ENCODE results near the gene FAM163B. TPM values are rescaled to one million over a fixed set of nuclear protein-coding genes. Genes with fewer than 3 reads are reported as not detected.
A peak's percentile ranks its signal among the peaks of the same experiment; 100 is the strongest.

FAM163B gene
- polyA plus RNA-seq: not detected

DNA sequence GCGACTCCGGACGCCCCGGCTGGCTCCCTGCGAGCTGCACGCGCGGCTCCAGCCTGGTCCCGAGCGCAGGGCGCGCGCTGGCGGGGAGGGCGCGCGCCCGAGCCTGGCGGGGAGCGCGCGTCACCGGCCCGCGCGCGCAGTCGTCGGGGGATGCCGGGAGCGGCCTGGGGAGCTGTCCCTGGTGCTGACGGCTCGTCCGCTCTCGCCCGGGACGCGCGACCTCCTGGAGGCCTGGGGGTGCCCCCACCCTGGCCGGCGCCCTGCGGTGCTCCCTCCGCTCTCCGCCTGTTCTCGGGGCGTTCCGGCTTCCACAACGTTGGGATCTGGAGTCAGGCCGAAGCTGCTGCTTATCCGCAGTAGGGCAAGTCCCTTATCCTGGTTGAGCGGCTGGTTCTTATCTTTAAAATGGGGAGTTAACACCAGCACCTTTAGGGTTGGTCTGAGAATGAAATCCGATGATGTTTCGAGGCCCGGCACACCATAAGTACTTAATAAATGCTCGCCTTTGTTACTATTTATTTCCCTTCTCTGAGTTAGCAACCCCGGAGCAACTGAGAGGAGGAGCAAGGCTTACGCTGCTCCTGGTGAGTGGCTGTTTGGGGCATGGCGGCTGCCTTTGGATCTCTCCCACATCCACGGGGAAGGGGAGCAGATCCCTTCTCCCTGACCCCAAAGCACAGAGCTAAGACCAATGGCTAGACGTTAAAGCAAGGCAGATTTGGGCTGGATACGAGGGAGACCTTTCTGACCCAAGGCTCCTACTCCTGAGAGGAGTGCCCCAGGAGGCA is at the start of gene FAM163B:
TSS of gene FAM163B (minus strand) at position 79 of the 788 bp plus-strand sequence. CDS start 29,166 bp downstream, outside the sequence.
- Mint-ChIP-seq H3K27me3 (ENCODE audit: low read depth in 3 of 3) (peaks cover 7 to 24% (median 12%) of the 10 kb centered on the region in 3 donors), H3K9me3 (no peaks in the 10 kb centered on the region)
- DNase-seq: peak in 2 of 3 donors; percentile 13 to 34

DNA sequence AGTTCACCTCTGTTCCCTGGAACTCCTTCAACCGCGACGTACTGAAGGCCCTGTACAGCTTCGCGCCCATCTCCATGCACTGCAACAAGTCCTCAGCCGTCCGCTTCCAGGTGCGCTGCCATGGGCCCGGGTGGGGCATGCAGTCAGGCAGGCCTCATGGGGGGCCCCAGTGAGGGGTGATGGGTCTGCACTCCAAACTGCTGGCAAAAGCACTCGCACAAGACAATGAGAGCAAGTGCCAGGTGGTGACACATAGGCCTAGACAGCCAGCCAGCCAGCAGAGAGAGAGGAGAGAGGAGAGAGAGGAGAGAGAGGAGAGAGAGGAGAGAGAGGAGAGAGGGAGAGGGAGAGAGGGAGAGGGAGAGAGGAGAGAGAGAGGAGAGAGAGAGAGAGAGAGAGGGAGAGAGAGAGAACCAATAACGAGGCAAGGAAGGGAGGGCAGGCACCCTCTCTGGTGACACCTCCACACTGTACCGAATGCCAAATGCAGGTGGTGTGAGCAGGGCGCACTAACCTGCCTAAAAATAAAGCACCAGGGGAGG is 48.0 kb upstream of the FAM163B start:
- no peaks in the 10 kb centered on the region for H3K36me3 Mint-ChIP-seq
- no peaks in the 10 kb centered on the region for H3K4me1 Mint-ChIP-seq
- H3K27me3 Mint-ChIP-seq (ENCODE audit: low read depth in 3 of 3): peaks cover 8 to 15% (median 14%) of the 10 kb centered on the region in 3 donors
- peaks cover 0 to 2% (median 0%) of the 10 kb centered on the region in 6 donors for H3K9me3 Mint-ChIP-seq
- no peak overlapping the region for H3K4me3 Mint-ChIP-seq
- no peak overlapping the region for H3K27ac Mint-ChIP-seq
- DNase-seq: no peak

More for the DNA sequence above, at the start of gene FAM163B:
- Mint-ChIP-seq H3K36me3 (no peaks in the 10 kb centered on the region), H3K4me1 (peaks cover 0 to 2% of the 10 kb centered on the region in 2 donors), H3K4me3 (peak within 1 kb of the TSS in 2 of 5 donors; percentile 7 to 30), H3K27ac (no peak within 1 kb of the TSS)

DNA sequence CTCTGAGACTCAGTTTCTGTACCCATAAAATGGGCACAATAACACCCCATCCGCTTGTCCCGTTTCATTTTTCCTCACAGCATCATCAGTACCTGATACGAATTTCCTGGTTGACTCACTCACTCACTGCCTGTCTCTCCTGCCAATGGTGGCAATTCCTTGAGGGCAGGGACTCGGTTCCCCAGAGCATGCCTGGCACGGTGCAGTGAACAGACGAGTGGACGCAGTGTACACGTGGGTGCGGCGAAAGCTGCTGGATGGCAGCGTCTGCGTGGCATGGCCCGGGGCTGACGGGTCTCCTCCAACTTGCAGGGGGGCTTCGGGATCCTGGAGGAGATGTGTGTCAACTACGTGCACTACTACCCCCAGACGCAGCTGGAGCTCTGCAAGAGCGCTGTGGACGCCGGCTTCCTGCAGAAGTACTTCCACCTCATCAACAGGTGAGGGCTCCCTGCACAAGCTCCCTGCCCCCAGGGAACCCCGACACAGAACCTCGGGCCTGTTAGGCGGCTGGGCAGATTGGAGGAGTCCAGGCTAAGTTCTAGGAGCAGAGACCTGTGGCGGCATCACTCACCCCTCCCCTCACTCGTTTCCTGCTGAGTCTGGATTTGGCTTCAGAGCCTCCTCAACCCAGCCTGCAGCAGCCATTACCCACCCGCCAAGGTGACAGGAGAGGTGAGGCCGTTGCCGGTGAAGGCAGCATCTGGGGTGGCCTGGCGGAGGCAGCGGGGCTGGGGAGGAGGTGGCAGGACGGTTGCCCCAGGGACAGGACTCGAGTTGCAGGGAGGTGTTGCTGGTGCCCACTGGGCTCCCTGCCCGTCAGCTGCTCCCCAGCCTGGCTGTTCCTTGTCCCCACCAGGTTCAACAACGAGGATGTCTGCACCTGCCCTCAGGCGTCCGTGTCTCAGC is 47.3 kb upstream of the FAM163B start:
- Mint-ChIP-seq H3K36me3 (no peaks in the 10 kb centered on the region), H3K27ac (no peak overlapping the region), H3K4me1 (no peaks in the 10 kb centered on the region), H3K27me3 (ENCODE audit: low read depth in 3 of 3) (peaks cover 8 to 15% (median 14%) of the 10 kb centered on the region in 3 donors), H3K4me3 (no peak overlapping the region), H3K9me3 (peaks cover 0 to 2% (median 0%) of the 10 kb centered on the region in 6 donors)
- no peak for DNase-seq

DNA sequence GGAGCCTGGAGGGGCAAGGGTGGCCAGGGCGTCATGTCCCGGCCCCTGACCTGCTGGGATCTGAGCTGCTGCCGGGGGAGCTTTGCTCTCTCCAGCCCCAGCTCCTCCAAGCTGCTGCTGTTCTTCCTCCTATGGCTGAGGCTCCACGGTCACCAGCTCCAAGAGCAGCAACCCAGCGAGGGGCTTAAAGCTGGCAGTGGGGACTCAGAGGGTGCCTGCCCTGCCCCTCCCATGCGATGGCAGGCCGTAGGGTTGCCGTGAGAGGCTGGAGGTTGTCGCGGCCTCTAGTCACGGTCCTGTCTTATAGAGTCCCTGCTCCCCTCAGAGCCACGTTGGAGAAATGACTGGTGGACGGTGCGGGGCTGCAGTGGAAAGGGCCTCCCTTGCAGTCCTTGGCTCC is 46.5 kb upstream of the FAM163B start:
- Mint-ChIP-seq H3K27ac (no peak overlapping the region), H3K36me3 (no peaks in the 10 kb centered on the region), H3K9me3 (peaks cover 0 to 2% (median 0%) of the 10 kb centered on the region in 6 donors), H3K27me3 (ENCODE audit: low read depth in 3 of 3) (peaks cover 8 to 15% (median 14%) of the 10 kb centered on the region in 3 donors), H3K4me3 (no peak overlapping the region), H3K4me1 (no peaks in the 10 kb centered on the region)
- DNase-seq: no peak

DNA sequence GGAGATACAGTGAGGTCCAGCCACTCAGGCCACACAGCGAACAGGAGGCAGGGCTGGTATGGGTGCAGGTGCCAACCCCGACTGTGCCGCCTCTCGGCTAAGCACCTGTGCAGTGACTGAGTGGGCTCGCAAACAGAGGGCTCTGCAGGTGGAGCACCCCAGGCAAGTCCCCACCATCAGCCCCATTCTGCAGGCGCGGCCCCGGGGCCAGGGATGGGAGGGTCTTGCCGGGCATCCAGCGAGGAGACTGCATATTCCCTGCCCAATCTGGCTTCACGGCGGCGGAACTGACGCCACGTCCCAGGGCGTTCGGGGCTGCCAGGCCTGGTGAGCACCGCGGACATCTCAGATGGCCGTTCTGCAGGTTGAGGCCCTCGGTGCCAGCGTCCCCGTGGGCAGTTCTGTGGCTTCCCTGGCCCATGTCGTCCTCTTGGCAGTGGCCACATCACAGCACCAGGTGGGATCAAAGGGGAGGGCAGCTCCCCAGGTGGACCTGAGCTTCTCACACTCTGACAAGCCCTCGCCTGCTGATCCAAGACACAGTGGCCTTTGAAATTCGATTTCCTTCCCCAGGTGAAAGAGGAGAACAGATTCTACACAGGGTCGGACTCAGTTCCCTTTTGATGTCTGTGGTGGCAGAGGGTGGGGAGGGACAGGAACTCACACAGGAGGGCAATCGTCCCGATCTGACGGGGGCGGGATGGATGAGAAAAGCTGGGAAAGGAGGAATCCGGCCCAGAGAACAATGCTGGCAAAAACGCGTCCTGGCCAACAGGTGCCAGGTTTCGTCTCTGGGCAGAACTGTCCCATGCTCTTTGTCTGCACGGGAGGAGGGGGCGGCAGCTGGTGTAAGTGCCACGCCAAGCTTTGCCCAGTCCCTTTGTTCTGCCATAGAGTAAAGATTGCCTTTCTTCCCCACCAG is 45.8 kb upstream of the FAM163B start:
- H3K4me1 Mint-ChIP-seq: no peaks in the 10 kb centered on the region
- no peak for DNase-seq
- H3K27me3 Mint-ChIP-seq (ENCODE audit: low read depth in 3 of 3): peaks cover 8 to 16% (median 13%) of the 10 kb centered on the region in 3 donors
- no peak overlapping the region for H3K27ac Mint-ChIP-seq
- no peaks in the 10 kb centered on the region for H3K36me3 Mint-ChIP-seq
- H3K9me3 Mint-ChIP-seq: peaks cover 0 to 2% (median 0%) of the 10 kb centered on the region in 6 donors
- H3K4me3 Mint-ChIP-seq: no peak overlapping the region

DNA sequence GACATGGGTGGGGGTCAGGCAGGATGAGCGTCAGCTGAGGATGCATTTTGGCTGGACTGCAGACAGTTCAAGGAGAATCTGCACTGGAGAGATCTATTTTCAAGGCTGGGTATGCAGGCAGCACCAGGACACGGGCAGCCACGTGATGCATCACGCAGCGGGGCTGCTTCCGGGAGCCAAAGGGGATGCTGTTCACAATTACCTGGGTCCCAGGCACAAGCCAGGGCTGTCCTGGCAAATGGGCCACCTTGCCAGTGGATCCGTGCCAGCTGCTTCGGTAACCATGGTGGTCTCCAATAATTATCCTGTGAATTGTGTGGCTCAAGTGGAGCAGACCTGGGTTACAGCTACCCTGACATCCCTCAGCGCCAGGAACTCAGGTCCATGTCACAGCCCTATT is 44.4 kb upstream of the FAM163B start:
- Mint-ChIP-seq H3K36me3 (no peaks in the 10 kb centered on the region), H3K27ac (no peak overlapping the region), H3K9me3 (peaks cover 0 to 2% (median 0%) of the 10 kb centered on the region in 6 donors), H3K27me3 (ENCODE audit: low read depth in 3 of 3) (peaks cover 8 to 15% (median 10%) of the 10 kb centered on the region in 3 donors), H3K4me3 (no peak overlapping the region), H3K4me1 (no peaks in the 10 kb centered on the region)
- DNase-seq: no peak

DNA sequence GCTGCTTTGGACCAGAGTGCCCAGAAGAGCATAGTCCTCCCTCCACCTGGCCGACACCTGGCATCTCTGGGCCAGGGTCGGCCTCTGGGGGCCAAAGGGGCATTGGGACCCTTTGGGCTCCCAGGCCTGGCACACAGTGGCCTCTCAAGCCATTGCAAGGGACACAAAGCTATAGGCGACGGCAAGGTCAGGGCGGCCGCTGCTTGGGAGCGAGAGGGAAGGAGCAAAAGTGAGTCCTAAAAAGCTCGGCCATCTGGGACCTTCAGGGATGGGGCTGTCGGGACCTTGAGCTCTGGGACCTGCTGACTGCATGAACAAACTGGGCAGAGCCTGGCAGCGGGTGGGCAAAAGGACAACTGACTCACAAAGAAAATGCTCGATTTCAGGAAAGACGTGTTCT is 40.8 kb upstream of the FAM163B start:
- Mint-ChIP-seq H3K9me3 (peaks cover 0 to 4% (median 0%) of the 10 kb centered on the region in 6 donors), H3K4me3 (no peak overlapping the region), H3K36me3 (no peaks in the 10 kb centered on the region), H3K27me3 (ENCODE audit: low read depth in 3 of 3) (peaks cover 6 to 10% (median 9%) of the 10 kb centered on the region in 3 donors), H3K27ac (no peak overlapping the region), H3K4me1 (no peaks in the 10 kb centered on the region)
- DNase-seq: no peak

DNA sequence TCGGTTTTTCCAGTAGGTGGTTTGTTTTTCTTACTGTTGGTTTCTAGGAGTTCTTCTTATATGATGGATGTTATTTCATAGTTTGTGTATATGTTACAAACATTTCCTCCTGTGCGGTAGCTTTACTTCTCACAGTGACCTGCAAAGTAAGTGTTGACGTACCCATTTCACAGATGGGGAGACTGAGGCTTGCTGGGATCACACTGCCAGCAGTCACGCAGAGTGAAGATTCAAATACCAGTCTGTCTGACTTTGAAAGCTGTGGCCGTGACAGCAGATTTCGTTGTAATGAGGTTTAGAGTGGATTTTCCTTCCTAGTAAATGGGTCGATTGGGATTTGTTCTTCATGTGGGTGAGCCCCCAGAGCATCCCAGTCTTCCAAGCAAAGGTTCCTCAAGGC is 40.0 kb upstream of the FAM163B start:
- H3K4me3 Mint-ChIP-seq: no peak overlapping the region
- H3K4me1 Mint-ChIP-seq: no peaks in the 10 kb centered on the region
- DNase-seq: no peak
- no peak overlapping the region for H3K27ac Mint-ChIP-seq
- H3K9me3 Mint-ChIP-seq: peaks cover 0 to 4% (median 0%) of the 10 kb centered on the region in 6 donors
- H3K27me3 Mint-ChIP-seq (ENCODE audit: low read depth in 3 of 3): peaks cover 6 to 8% (median 7%) of the 10 kb centered on the region in 3 donors
- H3K36me3 Mint-ChIP-seq: no peaks in the 10 kb centered on the region

DNA sequence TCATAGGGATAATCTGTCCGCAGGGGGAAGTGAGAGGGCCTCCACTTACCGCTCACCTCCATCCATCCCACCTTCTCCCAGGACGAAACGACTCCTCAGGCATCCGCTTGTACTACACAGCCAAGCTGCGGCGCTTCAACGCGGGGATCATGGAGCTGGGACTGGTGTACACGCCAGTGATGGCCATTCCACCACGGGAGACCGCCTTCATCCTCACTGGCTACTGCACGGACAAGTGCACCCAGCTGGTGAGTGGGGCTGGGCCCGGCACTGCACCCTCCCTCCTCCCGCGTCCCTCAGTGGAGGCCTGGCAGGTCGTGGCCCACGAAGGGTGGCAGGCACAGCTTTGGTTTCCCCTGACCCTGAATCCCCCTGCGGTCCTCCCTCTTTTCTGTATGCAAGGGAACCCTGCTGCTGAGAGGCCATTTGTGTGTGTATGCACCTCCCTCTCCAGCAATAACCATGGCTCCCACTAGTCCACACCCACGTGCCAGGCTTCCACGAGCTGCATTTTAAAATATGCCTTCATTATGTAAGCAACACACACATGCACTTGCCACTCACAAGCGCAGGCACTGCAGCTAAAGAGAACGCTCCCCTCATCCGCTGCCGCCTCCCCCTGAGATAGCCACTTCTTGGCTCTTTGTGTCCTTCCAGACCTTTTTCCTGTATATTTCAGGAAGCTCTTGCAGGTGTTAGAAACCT is 38.7 kb upstream of the FAM163B start:
- Mint-ChIP-seq H3K4me3 (no peak overlapping the region), H3K36me3 (no peaks in the 10 kb centered on the region), H3K27me3 (ENCODE audit: low read depth in 3 of 3) (peaks cover 4 to 7% (median 7%) of the 10 kb centered on the region in 3 donors), H3K9me3 (peaks cover 0 to 2% (median 0%) of the 10 kb centered on the region in 6 donors), H3K4me1 (no peaks in the 10 kb centered on the region), H3K27ac (no peak overlapping the region)
- DNase-seq: no peak

DNA sequence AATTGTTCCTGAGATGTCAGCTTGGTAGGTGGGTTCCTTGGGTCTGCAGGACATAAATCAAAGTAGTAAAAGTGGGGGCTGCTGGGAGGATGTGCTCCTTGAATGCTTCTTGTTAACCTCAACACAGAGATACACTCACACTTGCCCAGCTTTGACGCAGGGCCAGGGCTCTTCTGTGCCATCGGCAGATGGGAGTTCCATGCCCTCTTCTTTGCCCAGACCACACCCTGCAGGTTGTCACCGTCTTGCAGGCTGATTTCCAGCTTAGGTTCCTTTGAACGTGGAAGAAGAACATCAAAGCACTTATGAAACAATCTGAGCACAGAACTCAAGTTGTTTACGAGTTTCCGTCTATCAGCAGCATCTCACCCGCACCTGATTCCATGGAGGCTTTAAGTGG is 38.0 kb upstream of the FAM163B start:
- DNase-seq: no peak
- Mint-ChIP-seq H3K9me3 (peaks cover 0 to 2% (median 0%) of the 10 kb centered on the region in 6 donors), H3K27ac (no peak overlapping the region), H3K27me3 (ENCODE audit: low read depth in 3 of 3) (peaks cover 4 to 7% (median 7%) of the 10 kb centered on the region in 3 donors), H3K4me1 (no peaks in the 10 kb centered on the region), H3K4me3 (no peak overlapping the region), H3K36me3 (no peaks in the 10 kb centered on the region)

DNA sequence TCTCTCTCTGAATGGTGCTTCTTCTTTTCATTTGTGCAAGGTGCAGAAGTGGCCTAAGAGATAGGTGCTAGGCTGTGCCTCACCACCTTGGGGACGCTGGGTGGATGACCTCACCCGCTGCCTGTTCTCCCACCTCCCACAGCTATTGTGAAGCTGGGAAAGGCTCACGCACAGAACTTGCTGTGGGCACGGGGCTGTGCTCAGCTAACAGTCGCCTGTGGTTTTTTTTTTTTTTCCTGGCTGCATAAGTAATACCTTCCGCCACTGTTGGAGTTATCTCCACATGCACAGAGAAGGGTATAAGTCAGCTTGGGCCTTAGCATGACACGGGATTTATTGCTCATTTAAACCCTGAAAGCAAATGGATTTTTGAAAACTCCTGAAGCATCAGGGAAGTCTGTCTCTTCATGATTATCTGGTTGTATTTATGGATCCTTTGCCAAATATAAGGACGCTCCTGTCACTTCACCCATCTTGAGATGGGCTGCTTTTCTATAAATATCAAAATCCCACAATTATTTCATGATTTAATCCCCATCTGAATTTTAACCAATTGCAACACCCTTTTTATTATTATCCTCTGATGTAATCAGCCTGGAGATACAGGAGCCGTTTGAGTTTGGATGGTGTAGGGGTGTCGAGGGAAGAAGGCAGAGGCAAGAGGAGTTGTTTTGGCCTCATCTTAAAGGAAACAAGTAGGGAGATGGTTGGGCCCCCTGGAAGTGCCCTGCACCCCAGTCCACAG is 36.0 kb upstream of the FAM163B start:
- H3K4me3 Mint-ChIP-seq: no peak overlapping the region
- peaks cover 7 to 10% (median 8%) of the 10 kb centered on the region in 3 donors for H3K27me3 Mint-ChIP-seq (ENCODE audit: low read depth in 3 of 3)
- no peak overlapping the region for H3K27ac Mint-ChIP-seq
- no peak for DNase-seq
- H3K9me3 Mint-ChIP-seq: peaks cover 0 to 2% (median 0%) of the 10 kb centered on the region in 6 donors
- H3K36me3 Mint-ChIP-seq: no peaks in the 10 kb centered on the region
- no peaks in the 10 kb centered on the region for H3K4me1 Mint-ChIP-seq

Measured in immature natural killer cell (primary cell).